Measurements from ENCODE around the gene DNAJC8. TPM values are rescaled to one million over a fixed set of nuclear protein-coding genes. Genes with fewer than 3 reads are reported as not detected.

The DNAJC8 gene
- polyA plus RNA-seq, 1 of the 3 experiments (the other 2 are of a cell fraction) = 50.9 TPM

DNA sequence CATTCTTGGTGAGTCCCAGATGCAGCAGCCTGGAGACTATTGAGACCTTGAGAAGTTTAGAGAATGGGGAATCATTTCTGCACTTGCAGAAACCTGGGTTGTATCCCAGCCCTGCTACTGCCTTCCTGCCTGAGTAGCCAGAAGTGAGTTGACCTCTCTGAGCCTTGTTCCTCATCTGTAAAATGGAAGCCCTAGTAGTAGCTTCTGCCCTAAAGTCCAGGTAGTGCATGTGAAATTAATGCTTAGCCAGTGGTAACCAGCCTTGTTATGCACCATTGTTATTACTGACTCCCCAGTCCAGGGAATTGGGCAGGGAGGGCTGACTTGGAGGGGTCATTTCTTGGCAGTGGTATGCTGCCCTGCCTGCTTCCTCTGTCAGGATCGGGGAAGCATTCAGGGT lies 32.1 kb upstream of the DNAJC8 start:
- Histone ChIP-seq H3K36me3 (replicated peaks in 1 of 2; ENCODE audit: control insufficient read depth in 1 of 2, insufficient read depth in 2 of 2, low read length in 1 of 2) (peaks cover 0 to 5% of the 10 kb centered on the region in 2 experiments), H4K20me1 (ENCODE audit: insufficient read depth) (peaks cover 94% of the 10 kb centered on the region), H3K9ac (no peak overlapping the region), H3K27ac (ENCODE audit: low read depth in 2 of 2, low read length in 1 of 2) (no peak overlapping the region), H3K79me2 (ENCODE audit: insufficient read depth) (peaks cover 95% of the 10 kb centered on the region), H3K4me2 (no peak overlapping the region), H3K27me3 (ENCODE audit: insufficient read depth) (no peaks in the 10 kb centered on the region), H3K9me3 (no peaks in the 10 kb centered on the region), H3F3A (replicated peaks; ENCODE audit: insufficient read depth) (no peaks in the 10 kb centered on the region), H2AFZ (ENCODE audit: low read depth) (no peak overlapping the region), H3K9me2 (no peaks in the 10 kb centered on the region), H3K4me3 (ENCODE audit: low read depth in 2 of 2, low read length in 1 of 2) (no peak overlapping the region), H3K4me1 (ENCODE audit: control insufficient read depth in 1 of 2, insufficient read depth in 2 of 2, low read depth in 1 of 2, low read length in 1 of 2) (peaks cover 7 to 10% of the 10 kb centered on the region in 2 experiments; a peak in 1 of 4 replicates)
- DNase-seq = no peak
- TF ChIP-seq EP300 (IDR thresholded peaks at IDR 0.05; ENCODE audit: borderline replicate concordance in 1 of 2, low read depth in 1 of 2, low read length in 1 of 2) = no peak
- TF ChIP-seq, protein P1, sequence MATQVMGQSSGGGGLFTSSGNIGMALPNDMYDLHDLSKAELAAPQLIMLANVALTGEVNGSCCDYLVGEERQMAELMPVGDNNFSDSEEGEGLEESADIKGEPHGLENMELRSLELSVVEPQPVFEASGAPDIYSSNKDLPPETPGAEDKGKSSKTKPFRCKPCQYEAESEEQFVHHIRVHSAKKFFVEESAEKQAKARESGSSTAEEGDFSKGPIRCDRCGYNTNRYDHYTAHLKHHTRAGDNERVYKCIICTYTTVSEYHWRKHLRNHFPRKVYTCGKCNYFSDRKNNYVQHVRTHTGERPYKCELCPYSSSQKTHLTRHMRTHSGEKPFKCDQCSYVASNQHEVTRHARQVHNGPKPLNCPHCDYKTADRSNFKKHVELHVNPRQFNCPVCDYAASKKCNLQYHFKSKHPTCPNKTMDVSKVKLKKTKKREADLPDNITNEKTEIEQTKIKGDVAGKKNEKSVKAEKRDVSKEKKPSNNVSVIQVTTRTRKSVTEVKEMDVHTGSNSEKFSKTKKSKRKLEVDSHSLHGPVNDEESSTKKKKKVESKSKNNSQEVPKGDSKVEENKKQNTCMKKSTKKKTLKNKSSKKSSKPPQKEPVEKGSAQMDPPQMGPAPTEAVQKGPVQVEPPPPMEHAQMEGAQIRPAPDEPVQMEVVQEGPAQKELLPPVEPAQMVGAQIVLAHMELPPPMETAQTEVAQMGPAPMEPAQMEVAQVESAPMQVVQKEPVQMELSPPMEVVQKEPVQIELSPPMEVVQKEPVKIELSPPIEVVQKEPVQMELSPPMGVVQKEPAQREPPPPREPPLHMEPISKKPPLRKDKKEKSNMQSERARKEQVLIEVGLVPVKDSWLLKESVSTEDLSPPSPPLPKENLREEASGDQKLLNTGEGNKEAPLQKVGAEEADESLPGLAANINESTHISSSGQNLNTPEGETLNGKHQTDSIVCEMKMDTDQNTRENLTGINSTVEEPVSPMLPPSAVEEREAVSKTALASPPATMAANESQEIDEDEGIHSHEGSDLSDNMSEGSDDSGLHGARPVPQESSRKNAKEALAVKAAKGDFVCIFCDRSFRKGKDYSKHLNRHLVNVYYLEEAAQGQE (IDR thresholded peaks at IDR 0.05; ENCODE audit: low read depth, low read length) = no peak
- TF ChIP-seq ELF1 (IDR thresholded peaks at IDR 0.05) = no peak
- WGBS (ENCODE audit: low lambda C conversion rate) = 100% methylated on average over 1 of the region's 1 CpG
- ChIA-PET CTCF (interaction anchor here (0.7 kb wide), 1 partner anchor 17 kb away, joined by 3 read pairs; no protein-coding TSS in a partner anchor), POLR2A (no interaction called here)

DNA sequence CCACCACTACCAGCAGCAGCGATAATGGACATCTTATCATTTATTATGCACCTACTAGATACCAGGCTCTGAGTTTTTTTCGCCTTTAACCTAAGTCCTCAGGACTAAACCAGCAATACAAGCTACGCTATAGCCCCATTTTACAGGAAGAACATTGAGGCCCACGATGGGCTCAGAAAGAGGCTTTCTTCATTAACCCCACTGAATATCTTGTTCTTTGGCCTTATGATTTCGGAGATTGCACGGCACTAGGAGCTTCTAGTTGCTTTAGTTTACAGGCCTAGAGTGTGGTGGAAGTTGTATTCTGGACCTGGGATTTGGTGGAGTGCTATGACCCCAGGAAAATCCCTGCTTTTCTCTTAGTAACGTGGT lies 28.0 kb upstream of the DNAJC8 start:
- Histone ChIP-seq H3K79me2 (ENCODE audit: insufficient read depth) (peaks cover 63% of the 10 kb centered on the region), H3K4me3 (ENCODE audit: low read depth in 2 of 2, low read length in 1 of 2) (peak overlapping the region; percentile 78 to 96), H3K9me3 (no peaks in the 10 kb centered on the region), H3F3A (replicated peaks; ENCODE audit: insufficient read depth) (no peaks in the 10 kb centered on the region), H3K9ac (peak overlapping the region; percentile 94; the same call in 1 of the 2 replicates), H2AFZ (ENCODE audit: low read depth) (no peak overlapping the region), H3K27me3 (ENCODE audit: insufficient read depth) (no peaks in the 10 kb centered on the region), H3K9me2 (no peaks in the 10 kb centered on the region), H3K4me1 (ENCODE audit: control insufficient read depth in 1 of 2, insufficient read depth in 2 of 2, low read depth in 1 of 2, low read length in 1 of 2) (peaks cover 12 to 14% of the 10 kb centered on the region in 2 experiments; a peak in 1 of 4 replicates), H4K20me1 (ENCODE audit: insufficient read depth) (peaks cover 53% of the 10 kb centered on the region), H3K4me2 (peak overlapping the region; percentile 85), H3K27ac (ENCODE audit: low read depth in 2 of 2, low read length in 1 of 2) (0 out of 4 replicates have a peak overlapping the region, but pooled peaks of 1 of the 2 experiments have one; percentile 83), H3K36me3 (replicated peaks in 1 of 2; ENCODE audit: control insufficient read depth in 1 of 2, insufficient read depth in 2 of 2, low read length in 1 of 2) (no peaks in the 10 kb centered on the region)
- 62% methylated on average over 7 of the region's 7 CpGs for WGBS (ENCODE audit: low lambda C conversion rate)
- CTCF ChIA-PET = interaction anchor here (0.6 to 3.0 kb wide), 9 partner anchors 11 to 342 kb away, joined by 3 to 29 read pairs (median 3); partner anchors contain the start of gene ATP5IF1
- DNase-seq = no peak
- POLR2A ChIA-PET = interaction anchor here (2.1 to 2.2 kb wide), 2 partner anchors 68 to 321 kb away, joined by 11 to 12 read pairs; partner anchors contain the start of gene MED18
- TF ChIP-seq, protein P1 (IDR thresholded peaks at IDR 0.05; ENCODE audit: low read depth, low read length) = no peak
- no peak for TF ChIP-seq JUND (IDR thresholded peaks at IDR 0.05)
- TF ChIP-seq NRF1 (IDR thresholded peaks at IDR 0.05; ENCODE audit: low read depth, low read length) = no peak
- TF ChIP-seq RCOR1 (IDR thresholded peaks at IDR 0.05; ENCODE audit: low read length) = no peak
- TF ChIP-seq SIN3A (IDR thresholded peaks at IDR 0.05; ENCODE audit: borderline replicate concordance, low read depth, low read length) = no peak
- TF ChIP-seq EP300 (IDR thresholded peaks at IDR 0.05; ENCODE audit: borderline replicate concordance in 1 of 2, low read depth in 1 of 2, low read length in 1 of 2) = no peak
- no peak for TF ChIP-seq GATA2 (CRISPR knock-in tag; IDR thresholded peaks at IDR 0.05)
- TF ChIP-seq, protein P2, sequence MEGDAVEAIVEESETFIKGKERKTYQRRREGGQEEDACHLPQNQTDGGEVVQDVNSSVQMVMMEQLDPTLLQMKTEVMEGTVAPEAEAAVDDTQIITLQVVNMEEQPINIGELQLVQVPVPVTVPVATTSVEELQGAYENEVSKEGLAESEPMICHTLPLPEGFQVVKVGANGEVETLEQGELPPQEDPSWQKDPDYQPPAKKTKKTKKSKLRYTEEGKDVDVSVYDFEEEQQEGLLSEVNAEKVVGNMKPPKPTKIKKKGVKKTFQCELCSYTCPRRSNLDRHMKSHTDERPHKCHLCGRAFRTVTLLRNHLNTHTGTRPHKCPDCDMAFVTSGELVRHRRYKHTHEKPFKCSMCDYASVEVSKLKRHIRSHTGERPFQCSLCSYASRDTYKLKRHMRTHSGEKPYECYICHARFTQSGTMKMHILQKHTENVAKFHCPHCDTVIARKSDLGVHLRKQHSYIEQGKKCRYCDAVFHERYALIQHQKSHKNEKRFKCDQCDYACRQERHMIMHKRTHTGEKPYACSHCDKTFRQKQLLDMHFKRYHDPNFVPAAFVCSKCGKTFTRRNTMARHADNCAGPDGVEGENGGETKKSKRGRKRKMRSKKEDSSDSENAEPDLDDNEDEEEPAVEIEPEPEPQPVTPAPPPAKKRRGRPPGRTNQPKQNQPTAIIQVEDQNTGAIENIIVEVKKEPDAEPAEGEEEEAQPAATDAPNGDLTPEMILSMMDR (IDR thresholded peaks at IDR 0.05) = no peak
- TF ChIP-seq, protein P3, sequence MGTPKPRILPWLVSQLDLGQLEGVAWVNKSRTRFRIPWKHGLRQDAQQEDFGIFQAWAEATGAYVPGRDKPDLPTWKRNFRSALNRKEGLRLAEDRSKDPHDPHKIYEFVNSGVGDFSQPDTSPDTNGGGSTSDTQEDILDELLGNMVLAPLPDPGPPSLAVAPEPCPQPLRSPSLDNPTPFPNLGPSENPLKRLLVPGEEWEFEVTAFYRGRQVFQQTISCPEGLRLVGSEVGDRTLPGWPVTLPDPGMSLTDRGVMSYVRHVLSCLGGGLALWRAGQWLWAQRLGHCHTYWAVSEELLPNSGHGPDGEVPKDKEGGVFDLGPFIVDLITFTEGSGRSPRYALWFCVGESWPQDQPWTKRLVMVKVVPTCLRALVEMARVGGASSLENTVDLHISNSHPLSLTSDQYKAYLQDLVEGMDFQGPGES (IDR thresholded peaks at IDR 0.05; ENCODE audit: low read depth, low read length) = no peak
